HG03159 (cell line): ENCODE measurements around the gene B4GALNT4.
"Not testable (repeated sequence)": the region's sequence is repeated elsewhere in the genome, so short reads cannot be mapped to it uniquely, and the experiment has no call there.

Experiments used
- ATAC-seq: cut with Tn5 transposase; IDR thresholded peaks from one replicate; pipeline ENCODE4 v1.9.1; 2021; ENCODE audit warnings: mild to moderate bottlenecking, moderate library complexity; ENCODE audit not compliant: unreplicated experiment

B4GALNT4 gene

GRCh38 chr11:405954-406795 is 36.9 kb downstream of the B4GALNT4 start:
- no peak for ATAC-seq

- peak; percentile 68 for ATAC-seq
Measured at GRCh38 chr11:406796-407650, 37.7 kb downstream of the B4GALNT4 start.

- ATAC-seq = peak; percentile 5
Measured at GRCh38 chr11:407651-408123, 38.4 kb downstream of the B4GALNT4 start.

GRCh38 chr11:408154-409007 is 39.1 kb downstream of the B4GALNT4 start:
- ATAC-seq = no peak

- no peak for ATAC-seq
Measured at GRCh38 chr11:409008-409599, 39.8 kb downstream of the B4GALNT4 start.

- ATAC-seq = no peak
Measured at GRCh38 chr11:409600-410483, 40.5 kb downstream of the B4GALNT4 start.

GRCh38 chr11:410711-411110 is 41.4 kb downstream of the B4GALNT4 start:
- ATAC-seq = not testable (repeated sequence)

- not testable (repeated sequence) for ATAC-seq
Measured at GRCh38 chr11:411520-411919, 42.2 kb downstream of the B4GALNT4 start.

- ATAC-seq = no peak
Measured at GRCh38 chr11:412641-413119, 43.4 kb downstream of the B4GALNT4 start.

GRCh38 chr11:413120-414081 is 44.1 kb downstream of the B4GALNT4 start:
- ATAC-seq = no peak

GRCh38 chr11:414318-414857 is 45.1 kb downstream of the B4GALNT4 start:
- ATAC-seq = no peak

GRCh38 chr11:415640-416041 is 46.3 kb downstream of the B4GALNT4 start:
- no peak for ATAC-seq

- ATAC-seq = no peak
Measured at GRCh38 chr11:416051-416756, 46.9 kb downstream of the B4GALNT4 start.

- ATAC-seq = no peak
Measured at GRCh38 chr11:416757-417621, 47.7 kb downstream of the B4GALNT4 start.

GRCh38 chr11:417652-418342 is 48.5 kb downstream of the B4GALNT4 start:
- no peak for ATAC-seq
